Measurements from ENCODE around the gene VPS37C. TPM values are rescaled to one million over a fixed set of nuclear protein-coding genes. Genes with fewer than 3 reads are reported as not detected.

VPS37C gene
- total RNA-seq, 4 donors from 2014 or later = 26.4 to 36.3 (median 35.7) TPM

DNA sequence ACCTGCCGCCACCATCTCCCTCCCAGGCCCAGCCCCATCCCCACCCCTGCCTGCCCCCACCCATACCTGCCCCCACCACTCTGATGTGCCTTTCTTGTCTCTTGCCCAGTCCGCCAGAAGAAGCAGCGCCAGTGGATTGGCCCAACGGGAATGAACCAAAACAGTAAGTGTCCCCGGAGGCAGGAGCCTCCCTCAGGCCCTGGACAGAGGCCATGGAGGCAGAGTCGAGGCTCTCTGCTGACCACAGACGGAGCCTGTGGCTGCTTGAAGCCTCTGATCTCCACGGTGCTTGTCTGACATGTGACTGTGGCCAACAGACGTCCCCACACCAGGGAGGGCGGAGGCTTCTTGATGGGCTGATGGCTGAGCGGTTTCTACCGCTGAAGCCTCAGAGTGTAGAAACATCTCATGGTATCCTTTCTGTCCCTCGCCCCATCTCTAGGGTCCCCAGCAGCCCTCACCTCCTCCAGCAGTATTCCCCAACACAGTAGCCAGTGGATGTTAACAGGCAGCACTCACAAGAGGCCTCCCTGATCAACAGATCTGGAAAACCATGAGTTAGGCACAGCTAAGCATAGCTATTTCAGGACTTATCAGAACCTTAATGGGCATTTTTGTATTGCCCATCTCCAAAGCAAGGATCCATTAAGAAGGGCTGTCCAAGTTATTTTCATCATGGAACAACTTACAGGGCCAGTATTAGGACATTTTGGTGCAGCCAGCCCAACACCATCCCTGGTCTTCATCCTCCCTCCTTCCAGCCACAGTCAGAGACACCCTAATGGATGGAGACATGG, 37.3 kb downstream of the VPS37C start:
- no peaks in the 10 kb centered on the region for H3K9me3 ChIP-seq
- H3K4me1 ChIP-seq = peaks cover 14% of the 10 kb centered on the region
- no peaks in the 10 kb centered on the region for H3K36me3 ChIP-seq
- H3K4me3 ChIP-seq = no peak overlapping the region
- DNase-seq (ENCODE audit: low spot score in 2 of 2) = no peak
- no peaks in the 10 kb centered on the region for H3K27me3 ChIP-seq
- TF ChIP-seq POLR2AphosphoS5 (IDR thresholded peaks at IDR 0.05) = no peak
- TF ChIP-seq POLR2A (IDR thresholded peaks at IDR 0.05) = no peak
- TF ChIP-seq, protein P1, sequence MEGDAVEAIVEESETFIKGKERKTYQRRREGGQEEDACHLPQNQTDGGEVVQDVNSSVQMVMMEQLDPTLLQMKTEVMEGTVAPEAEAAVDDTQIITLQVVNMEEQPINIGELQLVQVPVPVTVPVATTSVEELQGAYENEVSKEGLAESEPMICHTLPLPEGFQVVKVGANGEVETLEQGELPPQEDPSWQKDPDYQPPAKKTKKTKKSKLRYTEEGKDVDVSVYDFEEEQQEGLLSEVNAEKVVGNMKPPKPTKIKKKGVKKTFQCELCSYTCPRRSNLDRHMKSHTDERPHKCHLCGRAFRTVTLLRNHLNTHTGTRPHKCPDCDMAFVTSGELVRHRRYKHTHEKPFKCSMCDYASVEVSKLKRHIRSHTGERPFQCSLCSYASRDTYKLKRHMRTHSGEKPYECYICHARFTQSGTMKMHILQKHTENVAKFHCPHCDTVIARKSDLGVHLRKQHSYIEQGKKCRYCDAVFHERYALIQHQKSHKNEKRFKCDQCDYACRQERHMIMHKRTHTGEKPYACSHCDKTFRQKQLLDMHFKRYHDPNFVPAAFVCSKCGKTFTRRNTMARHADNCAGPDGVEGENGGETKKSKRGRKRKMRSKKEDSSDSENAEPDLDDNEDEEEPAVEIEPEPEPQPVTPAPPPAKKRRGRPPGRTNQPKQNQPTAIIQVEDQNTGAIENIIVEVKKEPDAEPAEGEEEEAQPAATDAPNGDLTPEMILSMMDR (IDR thresholded peaks at IDR 0.05) = no peak
- no peak for TF ChIP-seq EP300 (IDR thresholded peaks at IDR 0.05)
- 72% methylated on average over 9 of the region's 13 CpGs for WGBS
- H3K27ac ChIP-seq = no peak overlapping the region

DNA sequence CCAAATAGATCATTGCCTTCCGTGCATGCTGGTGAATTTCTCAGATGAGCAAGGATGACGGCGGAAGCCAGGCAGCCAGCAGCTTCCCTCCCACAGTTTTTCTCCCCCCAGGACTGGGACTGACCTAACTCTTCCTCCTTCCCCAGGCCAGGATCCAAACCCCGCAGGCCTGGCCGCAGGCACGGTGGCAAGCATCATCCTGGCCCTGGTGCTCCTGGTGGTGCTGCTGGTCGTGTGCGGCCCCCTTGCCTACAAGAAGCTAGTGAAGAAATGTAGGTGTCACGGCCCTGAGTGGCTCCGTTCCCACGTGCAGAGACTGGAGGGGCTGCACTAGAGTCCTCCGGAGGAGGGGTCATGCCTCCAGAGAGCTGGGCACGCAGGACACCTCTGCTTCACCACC, 38.5 kb downstream of the VPS37C start:
- WGBS = 90% methylated on average over 13 of the region's 13 CpGs
- no peaks in the 10 kb centered on the region for H3K9me3 ChIP-seq

DNA sequence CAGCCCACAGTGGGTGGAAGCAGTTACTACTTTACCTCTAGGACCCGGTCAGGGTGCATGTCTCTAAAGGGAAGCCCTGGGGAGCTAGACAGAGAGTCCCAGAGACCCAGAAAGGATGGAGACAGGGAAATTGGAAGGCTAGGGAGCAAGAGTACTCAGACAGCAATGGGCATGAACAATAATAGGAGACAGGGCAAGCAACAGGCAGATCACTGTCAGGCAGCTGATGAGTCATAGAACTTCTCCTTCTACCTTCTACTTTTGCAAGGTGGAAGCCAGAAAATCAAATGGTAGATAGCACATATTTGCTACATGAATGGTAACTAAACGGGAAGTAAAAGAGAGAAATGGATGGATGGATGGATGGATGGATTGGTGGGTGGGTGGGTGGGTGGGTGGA, 39.3 kb downstream of the VPS37C start:
- peaks cover 14% of the 10 kb centered on the region for H3K4me1 ChIP-seq
- TF ChIP-seq EP300 (IDR thresholded peaks at IDR 0.05) (no peak), POLR2AphosphoS5 (IDR thresholded peaks at IDR 0.05) (no peak), POLR2A (IDR thresholded peaks at IDR 0.05) (no peak)
- TF ChIP-seq, protein P1 (IDR thresholded peaks at IDR 0.05) = no peak
- no peak for DNase-seq (ENCODE audit: low spot score in 2 of 2)
- H3K9me3 ChIP-seq = no peaks in the 10 kb centered on the region
- 65% methylated on average over 2 of the region's 2 CpGs for WGBS
- H3K27me3 ChIP-seq = no peaks in the 10 kb centered on the region
- H3K4me3 ChIP-seq = no peak overlapping the region
- H3K27ac ChIP-seq = no peak overlapping the region
- H3K36me3 ChIP-seq = no peaks in the 10 kb centered on the region

More for the DNA sequence above, 38.5 kb downstream of the VPS37C start:
- no peak for DNase-seq (ENCODE audit: low spot score in 2 of 2)
- Histone ChIP-seq H3K4me3 (no peak overlapping the region), H3K27ac (no peak overlapping the region), H3K27me3 (no peaks in the 10 kb centered on the region), H3K4me1 (peaks cover 14% of the 10 kb centered on the region), H3K36me3 (no peaks in the 10 kb centered on the region)
- TF ChIP-seq, protein P1 (IDR thresholded peaks at IDR 0.05) = no peak
- no peak for TF ChIP-seq POLR2A (IDR thresholded peaks at IDR 0.05)
- TF ChIP-seq POLR2AphosphoS5 (IDR thresholded peaks at IDR 0.05) = no peak
- TF ChIP-seq EP300 (IDR thresholded peaks at IDR 0.05) = no peak

DNA sequence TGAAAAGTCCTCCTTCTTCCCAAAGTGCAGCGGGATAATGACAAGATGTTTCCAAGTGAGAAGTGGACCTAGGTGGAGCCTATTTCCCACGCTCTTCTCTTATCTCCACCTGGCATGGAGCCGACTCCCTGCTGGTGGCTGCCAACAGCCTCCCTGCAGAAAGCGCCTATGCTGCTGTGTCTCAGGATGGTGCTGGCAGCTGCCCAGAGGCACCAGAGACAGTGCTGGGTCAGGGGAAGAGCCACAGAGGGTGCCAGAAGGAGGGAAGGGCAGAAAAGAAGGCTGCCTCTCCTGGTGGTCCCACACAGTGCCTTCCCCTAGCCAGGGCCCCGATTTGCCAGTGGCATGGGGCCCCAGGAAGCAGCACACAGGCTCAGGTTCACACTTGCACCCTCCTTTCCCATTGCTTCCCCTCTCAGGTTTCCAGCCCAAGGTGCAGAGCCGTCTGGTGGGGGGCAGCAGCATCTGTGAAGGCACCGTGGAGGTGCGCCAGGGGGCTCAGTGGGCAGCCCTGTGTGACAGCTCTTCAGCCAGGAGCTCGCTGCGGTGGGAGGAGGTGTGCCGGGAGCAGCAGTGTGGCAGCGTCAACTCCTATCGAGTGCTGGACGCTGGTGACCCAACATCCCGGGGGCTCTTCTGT, 39.9 kb downstream of the VPS37C start:
- WGBS = 40% methylated on average over 6 of the region's 15 CpGs
- Histone ChIP-seq H3K9me3 (no peaks in the 10 kb centered on the region), H3K36me3 (no peaks in the 10 kb centered on the region), H3K4me3 (no peak overlapping the region), H3K4me1 (peaks cover 14% of the 10 kb centered on the region), H3K27ac (no peak overlapping the region), H3K27me3 (no peaks in the 10 kb centered on the region)
- no peak for DNase-seq (ENCODE audit: low spot score in 2 of 2)
- TF ChIP-seq, protein P1 (IDR thresholded peaks at IDR 0.05) = no peak
- TF ChIP-seq EP300 (IDR thresholded peaks at IDR 0.05) (no peak), POLR2A (IDR thresholded peaks at IDR 0.05) (no peak), POLR2AphosphoS5 (IDR thresholded peaks at IDR 0.05) (no peak)

DNA sequence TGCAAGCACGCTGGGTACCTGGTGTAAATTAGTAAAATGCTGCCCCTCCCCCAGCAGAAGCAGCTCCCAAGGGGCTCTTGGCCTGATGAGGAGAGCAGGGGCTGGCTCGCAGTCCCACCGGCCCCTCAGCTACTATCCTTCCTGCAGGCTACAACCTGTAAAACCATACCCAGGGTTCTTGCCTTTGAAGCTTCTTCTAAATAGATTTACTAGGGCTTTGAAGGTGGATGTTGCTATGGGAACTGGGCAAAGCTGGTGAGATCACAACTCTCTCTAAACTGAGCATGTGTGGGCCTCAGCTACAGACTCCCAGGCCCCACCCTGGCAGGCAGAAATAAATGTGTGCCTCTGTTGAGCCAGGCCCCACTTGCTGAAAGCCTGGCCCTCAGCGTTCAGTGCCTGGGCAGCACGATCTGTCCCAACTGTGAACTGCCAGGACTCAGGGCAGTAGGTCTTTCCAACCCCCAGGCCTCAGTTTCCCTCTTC, 40.5 kb downstream of the VPS37C start:
- DNase-seq (ENCODE audit: low spot score in 2 of 2) = no peak
- WGBS = 56% methylated on average over 5 of the region's 5 CpGs
- H3K4me3 ChIP-seq = no peak overlapping the region
- H3K36me3 ChIP-seq = no peaks in the 10 kb centered on the region
- peaks cover 14% of the 10 kb centered on the region for H3K4me1 ChIP-seq
- H3K9me3 ChIP-seq = no peaks in the 10 kb centered on the region
- H3K27me3 ChIP-seq = no peaks in the 10 kb centered on the region
- no peak overlapping the region for H3K27ac ChIP-seq
- TF ChIP-seq POLR2AphosphoS5 (IDR thresholded peaks at IDR 0.05) = no peak
- TF ChIP-seq POLR2A (IDR thresholded peaks at IDR 0.05) = no peak
- no peak for TF ChIP-seq EP300 (IDR thresholded peaks at IDR 0.05)
- TF ChIP-seq, protein P1 (IDR thresholded peaks at IDR 0.05) = no peak
